ENCODE results near the gene EXOC2. TPM values are rescaled to one million over a fixed set of nuclear protein-coding genes. Genes with fewer than 3 reads are reported as not detected.

EXOC2 gene
- total and polyA plus RNA-seq, 10 of the 15 experiments (the other 5 are each of a cell fraction or from before 2014, with no cell fraction given) = 8.7 to 32.8 (median 20.7) TPM

- TF ChIP-seq HSF1 (IDR thresholded peaks at IDR 0.05; ENCODE audit: low read depth, low read length) (no peak), ELK1 (IDR thresholded peaks at IDR 0.05; ENCODE audit: low read depth, low read length) (peak; percentile 99), ZBTB33 (IDR thresholded peaks at IDR 0.05) (no peak), SMARCA5 (IDR thresholded peaks at IDR 0.05) (no peak; the same call in 1 of the 2 replicates), SMAD5 (IDR thresholded peaks at IDR 0.05; ENCODE audit: low read depth) (no peak), MYC (IDR thresholded peaks at IDR 0.05; ENCODE audit: insufficient read depth, insufficient read length, insufficient replicate concordance, low read length, severe bottlenecking) (no peak), RCOR1 (conservative IDR thresholded peaks at IDR 0.05; ENCODE audit: low read depth, low read length) (no peak), NR2C1 (IDR thresholded peaks at IDR 0.05) (0 out of 2 replicates have a peak, but pooled peaks have one; percentile 45), NFIC (IDR thresholded peaks at IDR 0.05; ENCODE audit: low read depth, low read length) (no peak), STAT3 (IDR thresholded peaks at IDR 0.05; ENCODE audit: low read depth, low read length) (no peak), E2F8 (IDR thresholded peaks at IDR 0.05; ENCODE audit: low read depth, partially characterized antibody) (no peak), NKRF (conservative IDR thresholded peaks at IDR 0.05) (peak; percentile 90), MAX (IDR thresholded peaks at IDR 0.05; ENCODE audit: low read depth, low read length) (peak; percentile 86), TCF12 (IDR thresholded peaks at IDR 0.05; ENCODE audit: low read depth, low read length) (peak; percentile 78), ESRRA (IDR thresholded peaks at IDR 0.05; ENCODE audit: low read length) (no peak; the same call in 1 of the 2 replicates), SREBF1 (IDR thresholded peaks at IDR 0.05; ENCODE audit: low read length) (no peak), ATF2 (IDR thresholded peaks at IDR 0.05; ENCODE audit: low read length) (no peak)
Observed at GRCh38 chr6:692858-693722, at the start of gene EXOC2 (continued).
